ENCODE measurements around the gene CLASP2.

GRCh38 chr3:33538678-33539339, 179.2 kb downstream of the CLASP2 start:
- TF ChIP-seq CTCF (IDR thresholded peaks at IDR 0.05; ENCODE audit: insufficient read depth, low read length, poor library complexity, severe bottlenecking) (no peak), EZH2phosphoT487 (conservative IDR thresholded peaks at IDR 0.05; ENCODE audit: low read length) (no peak)

Data from SU-DHL-6 (cell line).